ENCODE data around the gene PKN2. TPM values are rescaled to one million over a fixed set of nuclear protein-coding genes. Genes with fewer than 3 reads are reported as not detected.

The PKN2 gene
- total RNA-seq, 1 donor from 2014 or later: 72.8 TPM

GRCh38 chr1:88740784-88741183, 56.7 kb downstream of the PKN2 start:
- no peak for TF ChIP-seq CTCF (IDR thresholded peaks at IDR 0.05; ENCODE audit: unreplicated experiment)
- no peak overlapping the region for H3K4me3 Mint-ChIP-seq (ENCODE audit: low read depth)
- H3K27ac Mint-ChIP-seq: no peak overlapping the region
- peaks cover 21% of the 10 kb centered on the region for H3K36me3 Mint-ChIP-seq (ENCODE audit: insufficient read depth)
- H3K9me3 Mint-ChIP-seq (ENCODE audit: low read depth): peaks cover 4% of the 10 kb centered on the region
- H3K4me1 Mint-ChIP-seq (ENCODE audit: low read depth): peaks cover 8% of the 10 kb centered on the region
- no peak for DNase-seq (ENCODE audit: low spot score, unreplicated experiment)
- H3K27me3 Mint-ChIP-seq: no peaks in the 10 kb centered on the region

GRCh38 chr1:88741413-88741812, 57.3 kb downstream of the PKN2 start:
- Mint-ChIP-seq H3K4me1 (ENCODE audit: low read depth) (peaks cover 8% of the 10 kb centered on the region), H3K9me3 (ENCODE audit: low read depth) (no peaks in the 10 kb centered on the region), H3K27me3 (no peaks in the 10 kb centered on the region), H3K27ac (no peak overlapping the region), H3K4me3 (ENCODE audit: low read depth) (no peak overlapping the region), H3K36me3 (ENCODE audit: insufficient read depth) (peaks cover 19% of the 10 kb centered on the region)
- no peak for DNase-seq (ENCODE audit: low spot score, unreplicated experiment)
- TF ChIP-seq CTCF (IDR thresholded peaks at IDR 0.05; ENCODE audit: unreplicated experiment): no peak

GRCh38 chr1:88742531-88742930, 58.5 kb downstream of the PKN2 start:
- H3K27ac Mint-ChIP-seq: no peak overlapping the region
- TF ChIP-seq CTCF (IDR thresholded peaks at IDR 0.05; ENCODE audit: unreplicated experiment): no peak
- H3K36me3 Mint-ChIP-seq (ENCODE audit: insufficient read depth): peaks cover 19% of the 10 kb centered on the region

GRCh38 chr1:88744142-88744541, 60.1 kb downstream of the PKN2 start:
- no peaks in the 10 kb centered on the region for H3K27me3 Mint-ChIP-seq
- peaks cover 6% of the 10 kb centered on the region for H3K4me1 Mint-ChIP-seq (ENCODE audit: low read depth)
- no peak for DNase-seq (ENCODE audit: low spot score, unreplicated experiment)
- TF ChIP-seq CTCF (IDR thresholded peaks at IDR 0.05; ENCODE audit: unreplicated experiment): no peak
- no peak overlapping the region for H3K27ac Mint-ChIP-seq
- no peak overlapping the region for H3K4me3 Mint-ChIP-seq (ENCODE audit: low read depth)
- no peaks in the 10 kb centered on the region for H3K9me3 Mint-ChIP-seq (ENCODE audit: low read depth)
- peaks cover 15% of the 10 kb centered on the region for H3K36me3 Mint-ChIP-seq (ENCODE audit: insufficient read depth)

More at GRCh38 chr1:88742531-88742930, 58.5 kb downstream of the PKN2 start:
- Mint-ChIP-seq H3K4me1 (ENCODE audit: low read depth) (peaks cover 8% of the 10 kb centered on the region), H3K4me3 (ENCODE audit: low read depth) (no peak overlapping the region), H3K27me3 (no peaks in the 10 kb centered on the region), H3K9me3 (ENCODE audit: low read depth) (no peaks in the 10 kb centered on the region)
- DNase-seq (ENCODE audit: low spot score, unreplicated experiment): no peak

GRCh38 chr1:88746916-88747315, 62.8 kb downstream of the PKN2 start:
- no peaks in the 10 kb centered on the region for H3K4me1 Mint-ChIP-seq (ENCODE audit: low read depth)
- TF ChIP-seq CTCF (IDR thresholded peaks at IDR 0.05; ENCODE audit: unreplicated experiment): no peak
- peaks cover 15% of the 10 kb centered on the region for H3K36me3 Mint-ChIP-seq (ENCODE audit: insufficient read depth)
- H3K27me3 Mint-ChIP-seq: no peaks in the 10 kb centered on the region
- H3K27ac Mint-ChIP-seq: no peak overlapping the region
- no peak overlapping the region for H3K4me3 Mint-ChIP-seq (ENCODE audit: low read depth)
- no peaks in the 10 kb centered on the region for H3K9me3 Mint-ChIP-seq (ENCODE audit: low read depth)
- DNase-seq (ENCODE audit: low spot score, unreplicated experiment): no peak
